ENCODE measurements around the gene TMEM150A. TPM values are rescaled to one million over a fixed set of nuclear protein-coding genes. Genes with fewer than 3 reads are reported as not detected.

TMEM150A gene
- polyA plus RNA-seq, 1 donor from 2014 or later: 8.4 TPM

GRCh38 chr2:85577386-85578242 lies 24.9 kb downstream of the TMEM150A start, which contains the start of gene VAMP8:
Gene VAMP8 (plus strand): TSS chr2:85577586. CDS start chr2:85577647, 61 bp downstream.
- no peaks in the 10 kb centered on the region for H4K20me1 ChIP-seq (ENCODE audit: insufficient read depth)
- no peaks in the 10 kb centered on the region for H3K9me3 ChIP-seq (ENCODE audit: low read length)
- H3K79me2 ChIP-seq (replicated peaks; ENCODE audit: insufficient read depth, low read length): no peaks in the 10 kb centered on the region
- TF ChIP-seq CTCF (IDR thresholded peaks at IDR 0.05; ENCODE audit: poor library complexity, severe bottlenecking): no peak
- no peak for TF ChIP-seq POLR2AphosphoS5 (IDR thresholded peaks at IDR 0.05)
- TF ChIP-seq EP300 (conservative IDR thresholded peaks at IDR 0.05; ENCODE audit: poor library complexity, severe bottlenecking): no peak
- TF ChIP-seq SMC3 (conservative IDR thresholded peaks at IDR 0.05; ENCODE audit: poor library complexity): no peak
- TF ChIP-seq EZH2 (IDR thresholded peaks at IDR 0.05; ENCODE audit: borderline replicate concordance, insufficient read depth, low read length, poor library complexity, severe bottlenecking): no peak
- TF ChIP-seq MXI1 (conservative IDR thresholded peaks at IDR 0.05; ENCODE audit: poor library complexity, severe bottlenecking): no peak
- TF ChIP-seq REST (IDR thresholded peaks at IDR 0.05; ENCODE audit: borderline replicate concordance): no peak
- no peak for TF ChIP-seq RAD21 (conservative IDR thresholded peaks at IDR 0.05)
- no peak for TF ChIP-seq TAF1 (IDR thresholded peaks at IDR 0.05; ENCODE audit: low read depth)
- no peak within 1 kb of the TSS for H3K27ac ChIP-seq (ENCODE audit: low read length)
- H3K36me3 ChIP-seq (ENCODE audit: insufficient read depth, low read length): no peaks in the 10 kb centered on the region
- no peak within 1 kb of the TSS for H3K4me2 ChIP-seq (ENCODE audit: low read length)
- H3F3A ChIP-seq (ENCODE audit: insufficient read depth, low read length, poor library complexity, severe bottlenecking): no peaks in the 10 kb centered on the region
- no peaks in the 10 kb centered on the region for H3K9me2 ChIP-seq (ENCODE audit: insufficient read depth, low read length)
- H3K27me3 ChIP-seq (ENCODE audit: insufficient read depth, low read depth, low read length): peaks cover 10% of the 10 kb centered on the region
- H3K9ac ChIP-seq (ENCODE audit: low read length): no peak within 1 kb of the TSS
- H3K4me3 ChIP-seq (ENCODE audit: low read length): no peak within 1 kb of the TSS
- H2AFZ ChIP-seq (ENCODE audit: low read depth, low read length): no peak within 1 kb of the TSS

DNA sequence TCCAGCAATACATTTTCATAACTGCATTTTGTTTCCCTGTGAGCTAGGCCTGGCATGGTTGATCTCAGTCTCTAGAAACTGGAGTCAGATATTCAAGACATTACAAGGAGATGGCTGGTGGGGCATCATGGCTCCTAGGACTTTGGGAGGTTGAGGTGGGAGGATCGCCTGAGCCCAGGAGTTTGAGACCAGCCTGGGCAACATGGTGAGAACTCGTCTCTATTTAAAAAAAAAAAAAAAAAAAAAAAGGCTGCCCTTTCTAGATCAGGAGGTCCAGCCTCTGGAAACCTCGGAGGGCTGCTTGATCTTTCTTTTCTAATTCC lies 25.5 kb downstream of the TMEM150A start:
- Histone ChIP-seq H3K4me2 (ENCODE audit: low read length) (no peak overlapping the region), H3K27ac (ENCODE audit: low read length) (no peak overlapping the region), H3K36me3 (ENCODE audit: insufficient read depth, low read length) (no peaks in the 10 kb centered on the region), H3K9ac (ENCODE audit: low read length) (no peak overlapping the region), H3K4me3 (ENCODE audit: low read length) (no peak overlapping the region), H3K9me3 (ENCODE audit: low read length) (no peaks in the 10 kb centered on the region), H2AFZ (ENCODE audit: low read depth, low read length) (no peak overlapping the region), H3K79me2 (replicated peaks; ENCODE audit: insufficient read depth, low read length) (no peaks in the 10 kb centered on the region), H3K27me3 (ENCODE audit: insufficient read depth, low read depth, low read length) (peaks cover 6% of the 10 kb centered on the region), H4K20me1 (ENCODE audit: insufficient read depth) (no peaks in the 10 kb centered on the region), H3F3A (ENCODE audit: insufficient read depth, low read length, poor library complexity, severe bottlenecking) (no peaks in the 10 kb centered on the region), H3K9me2 (ENCODE audit: insufficient read depth, low read length) (no peaks in the 10 kb centered on the region)
- no peak for TF ChIP-seq CTCF (IDR thresholded peaks at IDR 0.05; ENCODE audit: poor library complexity, severe bottlenecking)
